GM18951 (cell line): ENCODE measurements around the gene KDM4C.
"Not testable (repeated sequence)": the region's sequence is repeated elsewhere in the genome, so short reads cannot be mapped to it uniquely, and the experiment has no call there.

Experiments used
- POLR2A ChIP-seq: IDR thresholded peaks from 4 replicates; pipeline ENCODE4 v1.6.1; 2011; ENCODE audit warnings: mild to moderate bottlenecking; ENCODE audit not compliant: insufficient read length, insufficient read depth; ENCODE audit errors: extremely low read depth
- in situ Hi-C: fragments of 300-500 bp; cut with MboI; formaldehyde crosslinking; loops from one replicate; pipeline ENCODE4 v1.12.0; 2022; ENCODE audit warnings: low sequenced_read_pairs, mixed read lengths, inconsistent platforms; ENCODE audit not compliant: unreplicated experiment

KDM4C gene

GRCh38 chr9:7173139-7173538 is 415.4 kb downstream of the KDM4C start:
- in situ Hi-C loops, result no loop called here
- TF ChIP-seq POLR2A, result no peak

- TF ChIP-seq POLR2A, result no peak
- in situ Hi-C loops, result no loop called here
These were observed 416.5 kb downstream of the KDM4C start for GRCh38 chr9:7174301-7174700.

- in situ Hi-C loops, result no loop called here
These were observed 417.1 kb downstream of the KDM4C start for GRCh38 chr9:7174884-7175283.

GRCh38 chr9:7176561-7176960 is 418.8 kb downstream of the KDM4C start:
- in situ Hi-C loops, result no loop called here
- no peak for TF ChIP-seq POLR2A

More at GRCh38 chr9:7174884-7175283, 417.1 kb downstream of the KDM4C start:
- TF ChIP-seq POLR2A, result no peak

- in situ Hi-C loops, result no loop called here
- TF ChIP-seq POLR2A, result no peak
These were observed 419.6 kb downstream of the KDM4C start for GRCh38 chr9:7177383-7177782.

- in situ Hi-C loops, result no loop called here
- no peak for TF ChIP-seq POLR2A
These were observed 421.0 kb downstream of the KDM4C start for GRCh38 chr9:7178729-7179128.

GRCh38 chr9:7180247-7180646 is 422.5 kb downstream of the KDM4C start:
- in situ Hi-C loops, result no loop called here
- TF ChIP-seq POLR2A, result no peak

GRCh38 chr9:7183139-7183538 is 425.4 kb downstream of the KDM4C start:
- in situ Hi-C loops, result not testable (repeated sequence)

GRCh38 chr9:7185612-7186011 is 427.8 kb downstream of the KDM4C start:
- in situ Hi-C loops, result no loop called here
- no peak for TF ChIP-seq POLR2A

GRCh38 chr9:7186175-7186574 is 428.4 kb downstream of the KDM4C start:
- in situ Hi-C loops, result no loop called here
- no peak for TF ChIP-seq POLR2A

- in situ Hi-C loops, result loop anchor here (10.0 kb wide), 1 partner anchor 133 kb away; no protein-coding TSS in a partner anchor
- TF ChIP-seq POLR2A, result no peak
These were observed 434.5 kb downstream of the KDM4C start for GRCh38 chr9:7192266-7192665.

GRCh38 chr9:7195526-7195925 is 437.8 kb downstream of the KDM4C start:
- TF ChIP-seq POLR2A, result no peak
- in situ Hi-C loops, result loop anchor here (10.0 kb wide), 1 partner anchor 129 kb away; no protein-coding TSS in a partner anchor

GRCh38 chr9:7196467-7196866 is 438.7 kb downstream of the KDM4C start:
- in situ Hi-C loops, result loop anchor here (10.0 kb wide), 1 partner anchor 128 kb away; no protein-coding TSS in a partner anchor
- no peak for TF ChIP-seq POLR2A

GRCh38 chr9:7201196-7201595 is 443.4 kb downstream of the KDM4C start:
- no peak for TF ChIP-seq POLR2A
- in situ Hi-C loops, result no loop called here

GRCh38 chr9:7205806-7206205 is 448.0 kb downstream of the KDM4C start:
- TF ChIP-seq POLR2A, result no peak
- in situ Hi-C loops, result no loop called here
